ENCODE data around the gene ZMYND10.

- TF ChIP-seq, protein P1, sequence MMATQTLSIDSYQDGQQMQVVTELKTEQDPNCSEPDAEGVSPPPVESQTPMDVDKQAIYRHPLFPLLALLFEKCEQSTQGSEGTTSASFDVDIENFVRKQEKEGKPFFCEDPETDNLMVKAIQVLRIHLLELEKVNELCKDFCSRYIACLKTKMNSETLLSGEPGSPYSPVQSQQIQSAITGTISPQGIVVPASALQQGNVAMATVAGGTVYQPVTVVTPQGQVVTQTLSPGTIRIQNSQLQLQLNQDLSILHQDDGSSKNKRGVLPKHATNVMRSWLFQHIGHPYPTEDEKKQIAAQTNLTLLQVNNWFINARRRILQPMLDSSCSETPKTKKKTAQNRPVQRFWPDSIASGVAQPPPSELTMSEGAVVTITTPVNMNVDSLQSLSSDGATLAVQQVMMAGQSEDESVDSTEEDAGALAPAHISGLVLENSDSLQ (IDR thresholded peaks at IDR 0.05) = no peak
- TF ChIP-seq SP1 (IDR thresholded peaks at IDR 0.05) = no peak
- TF ChIP-seq ZNF384 (IDR thresholded peaks at IDR 0.05) = no peak
- TF ChIP-seq SUZ12 (IDR thresholded peaks at IDR 0.05) = no peak
- TF ChIP-seq FOXA1 (IDR thresholded peaks at IDR 0.05) = no peak
- no peak for TF ChIP-seq BHLHE40 (IDR thresholded peaks at IDR 0.05; ENCODE audit: borderline replicate concordance)
- TF ChIP-seq ARNT (IDR thresholded peaks at IDR 0.05) = no peak
- no peak for TF ChIP-seq ELF4 (IDR thresholded peaks at IDR 0.05)
- TF ChIP-seq HDGF (IDR thresholded peaks at IDR 0.05; ENCODE audit: borderline replicate concordance) = no peak
- no peak for TF ChIP-seq TARDBP (IDR thresholded peaks at IDR 0.05)
- TF ChIP-seq FOXM1 (IDR thresholded peaks at IDR 0.05; ENCODE audit: borderline replicate concordance) = no peak
- TF ChIP-seq LEF1 (IDR thresholded peaks at IDR 0.05; ENCODE audit: borderline replicate concordance) = no peak
- no peak for TF ChIP-seq FOXK2 (IDR thresholded peaks at IDR 0.05)
Observed at GRCh38 chr3:50345586-50346234, at the start of gene ZMYND10.

Measured in HEK293T (cell line).